ENCODE measurements around the gene GP2.
A peak's percentile ranks its signal among the peaks of the same experiment; 100 is the strongest.

Gene GP2

GRCh38 chr16:20302389-20302788 is 24.9 kb downstream of the GP2 start:
- DNase-seq, result no peak

- no peak for DNase-seq
These were observed 25.5 kb downstream of the GP2 start for GRCh38 chr16:20301840-20302239.

DNA sequence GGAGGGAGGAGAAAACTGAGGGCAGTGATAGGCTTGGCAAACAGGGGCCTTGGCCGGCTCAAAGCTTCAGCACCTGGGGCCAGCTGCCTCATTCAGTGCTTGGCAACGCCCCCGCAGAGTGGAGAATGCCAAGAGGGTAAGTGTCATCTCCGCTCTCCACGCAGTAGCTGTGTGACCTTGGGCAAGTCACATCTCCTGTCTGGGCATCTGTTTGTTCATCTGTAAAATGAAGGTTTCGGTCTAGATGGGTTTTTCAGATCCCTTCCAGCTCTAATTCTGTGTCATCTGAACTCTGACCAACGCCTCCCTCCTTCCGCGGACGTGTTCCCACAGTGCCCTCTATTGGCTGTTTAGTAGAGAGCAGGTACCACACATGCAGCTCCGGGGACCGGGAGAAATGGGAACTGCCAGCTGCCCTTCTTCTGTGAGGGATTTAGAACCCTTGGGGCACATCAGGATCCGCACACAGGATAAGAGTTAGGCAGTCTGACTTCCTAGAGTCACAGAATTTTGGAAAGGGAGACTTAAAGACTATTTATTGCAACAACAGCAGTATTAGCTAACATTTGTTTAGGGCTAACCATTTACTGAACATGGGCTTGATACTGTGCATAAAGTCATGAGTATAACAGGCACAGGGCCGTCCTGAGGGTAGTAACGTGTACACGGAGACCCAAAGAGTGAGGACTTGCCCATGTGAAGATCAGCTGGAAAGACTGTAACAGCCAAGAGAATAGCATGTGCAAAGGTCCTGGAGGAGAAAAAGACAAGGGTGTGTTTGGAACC is 26.8 kb downstream of the GP2 start:
- peak; percentile 75 for DNase-seq

DNA sequence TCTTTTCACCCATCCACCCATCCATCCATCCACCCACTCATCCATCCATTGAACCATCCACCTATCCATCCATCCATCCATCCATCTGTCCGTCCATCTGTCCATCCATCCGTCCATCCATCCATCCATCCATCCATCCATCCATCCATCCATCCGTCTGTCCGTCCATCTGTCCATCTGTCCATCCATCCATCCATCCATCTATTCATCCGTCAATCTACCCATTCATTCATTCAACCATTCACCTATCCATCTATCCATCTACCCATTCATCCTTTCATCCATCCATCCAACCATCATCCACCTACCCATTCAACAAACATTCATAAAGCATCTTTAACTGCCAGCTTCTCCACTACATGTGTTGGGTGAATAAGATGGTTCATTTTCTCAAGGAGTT is 28.9 kb downstream of the GP2 start:
- no peak for DNase-seq

DNA sequence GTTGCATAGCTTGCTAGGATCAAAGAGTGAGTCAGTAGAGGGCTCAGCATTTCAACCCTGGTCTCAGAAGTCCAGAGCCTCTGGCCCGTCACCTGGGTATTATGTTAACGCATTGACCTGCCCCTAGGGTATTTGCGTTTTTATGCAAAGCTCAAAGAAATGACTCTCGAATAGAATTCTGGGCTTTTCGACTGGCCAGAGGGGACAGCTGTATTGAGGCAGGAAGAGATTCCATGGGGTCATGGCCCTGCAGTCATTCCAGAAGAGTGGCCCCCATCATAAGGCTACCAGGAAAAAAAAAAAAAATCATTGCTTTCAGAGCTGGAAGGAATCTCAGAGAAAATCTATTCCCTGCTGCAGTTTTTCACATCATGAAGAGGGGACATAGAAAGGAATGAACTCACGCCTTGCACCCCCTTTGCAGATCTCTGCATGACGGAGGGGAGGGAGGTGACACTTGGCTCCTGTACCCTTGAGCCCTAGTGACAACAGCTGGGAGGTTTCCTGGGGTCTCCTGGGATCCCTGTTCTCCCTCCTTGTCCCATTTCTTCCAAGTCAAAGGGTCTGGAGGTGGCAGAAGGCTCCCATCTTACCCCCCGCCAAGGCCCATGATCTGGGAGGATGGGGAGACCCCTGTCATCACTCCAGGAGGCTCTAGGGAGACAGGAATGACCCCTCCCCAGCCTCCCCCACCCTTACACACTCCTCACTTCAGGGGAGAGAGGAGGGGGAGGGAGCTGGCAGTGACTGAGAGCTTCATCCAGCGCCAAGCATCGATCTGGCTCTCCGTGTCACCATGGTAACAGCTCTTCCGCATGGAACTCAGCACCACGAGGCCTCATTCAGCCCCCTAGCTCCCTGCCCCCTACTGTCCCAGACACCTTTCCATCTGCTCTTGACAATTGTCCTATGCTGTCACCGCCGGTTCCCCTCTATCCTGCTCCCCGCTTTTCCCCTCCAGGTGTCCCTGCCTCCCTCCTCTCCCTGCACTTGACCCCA is 35.8 kb downstream of the GP2 start:
- no peak for DNase-seq

DNA sequence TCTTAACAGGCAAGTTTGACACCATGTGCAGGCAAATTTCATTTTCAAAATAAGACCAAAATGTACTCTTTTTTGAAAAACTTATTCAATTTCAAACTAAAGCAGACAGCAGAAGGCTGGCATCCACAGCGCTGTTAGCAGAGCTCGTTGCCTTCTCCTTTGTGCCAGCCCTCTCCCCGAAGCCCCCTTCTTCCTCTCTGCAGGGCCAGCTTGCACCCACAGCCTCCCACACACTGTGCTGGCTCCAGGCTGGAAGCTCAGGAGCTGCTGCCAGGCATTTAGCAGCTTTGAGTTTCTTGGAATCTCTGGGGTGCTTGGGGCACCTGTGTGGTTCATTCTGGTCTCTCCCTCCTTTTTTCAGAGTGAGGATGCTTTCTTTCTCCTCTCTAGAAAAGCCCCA is 37.7 kb downstream of the GP2 start:
- DNase-seq, result no peak

- DNase-seq, result no peak
These were observed 41.3 kb downstream of the GP2 start for GRCh38 chr16:20285993-20286499.

DNA sequence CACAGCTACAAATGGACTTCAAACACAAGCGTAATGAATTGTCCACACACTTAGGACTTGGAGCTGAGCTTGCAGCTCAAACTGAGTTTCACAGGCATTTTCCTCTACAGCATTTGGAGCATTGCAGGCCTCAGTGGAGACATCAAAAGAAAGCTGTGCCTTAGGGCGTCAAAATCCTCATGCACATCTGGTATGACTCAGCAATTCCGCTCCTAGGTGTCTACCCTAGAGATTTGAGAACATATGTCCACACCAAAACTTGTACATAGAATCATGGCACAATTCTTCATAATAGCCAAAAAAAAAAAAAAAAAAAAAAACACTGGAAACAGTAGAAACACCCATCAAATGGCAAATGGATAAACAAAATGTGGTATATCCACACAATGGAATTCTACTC is 47.1 kb downstream of the GP2 start:
- DNase-seq, result no peak

DNA sequence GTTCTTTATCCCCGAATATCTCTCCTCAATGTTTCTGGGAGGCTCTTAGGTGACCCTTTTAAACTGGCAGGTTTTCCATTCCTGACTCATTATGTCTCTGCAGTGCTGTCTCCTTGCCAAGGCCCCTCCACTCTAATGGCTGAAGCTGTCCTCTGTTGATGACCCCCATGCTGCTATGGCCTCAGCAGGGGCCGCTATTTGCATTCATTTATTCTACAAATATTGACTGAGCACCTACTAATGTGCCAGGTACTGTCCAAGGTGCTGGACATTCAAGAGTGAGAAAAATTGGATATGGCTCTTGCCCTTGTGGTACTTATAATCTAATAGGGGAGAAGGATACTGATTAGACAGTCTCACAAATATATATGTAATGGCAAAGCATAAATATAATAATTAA is 55.4 kb downstream of the GP2 start:
- DNase-seq, result peak; percentile 7

DNA sequence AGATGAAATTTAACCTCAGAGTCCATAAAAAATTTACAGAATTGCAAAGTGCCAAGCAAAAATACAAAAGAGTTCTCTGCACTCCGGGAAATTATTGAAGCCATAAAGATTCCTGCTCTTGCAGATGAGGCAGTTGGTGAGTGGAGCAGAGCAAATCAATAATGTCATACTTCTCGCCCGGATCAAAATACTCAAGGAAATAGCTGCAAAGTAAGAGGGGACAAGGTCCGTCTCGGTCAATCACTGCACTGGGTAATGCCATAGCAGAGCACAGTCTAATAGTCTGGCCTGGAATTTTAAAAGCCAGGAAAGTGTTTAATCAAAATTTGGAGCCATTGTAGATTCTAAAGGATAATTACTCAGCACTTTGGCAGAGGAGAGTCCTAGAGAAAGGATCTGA is 58.9 kb downstream of the GP2 start:
- no peak for DNase-seq

DNA sequence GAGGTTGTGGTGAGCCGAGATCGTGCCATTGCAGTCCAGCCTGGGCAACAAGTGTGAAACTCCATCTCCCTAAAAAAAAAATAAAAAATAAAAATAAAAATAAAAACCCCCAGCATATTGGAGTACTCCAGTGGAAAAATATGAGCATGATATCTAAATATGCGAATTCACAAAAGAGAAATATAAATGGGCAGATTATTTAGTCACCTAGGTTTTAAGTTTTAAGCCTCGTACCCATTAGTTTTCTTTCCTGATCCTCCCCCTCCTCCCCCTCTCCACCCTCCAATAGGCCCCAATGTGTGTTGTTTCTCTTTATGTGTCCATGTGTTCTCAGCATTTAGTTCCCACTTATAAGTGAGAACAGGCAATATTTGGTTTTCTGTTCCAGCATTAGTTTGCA is 62.3 kb downstream of the GP2 start:
- no peak for DNase-seq

- no peak for DNase-seq
These were observed 64.0 kb downstream of the GP2 start for GRCh38 chr16:20263138-20263855.

DNA sequence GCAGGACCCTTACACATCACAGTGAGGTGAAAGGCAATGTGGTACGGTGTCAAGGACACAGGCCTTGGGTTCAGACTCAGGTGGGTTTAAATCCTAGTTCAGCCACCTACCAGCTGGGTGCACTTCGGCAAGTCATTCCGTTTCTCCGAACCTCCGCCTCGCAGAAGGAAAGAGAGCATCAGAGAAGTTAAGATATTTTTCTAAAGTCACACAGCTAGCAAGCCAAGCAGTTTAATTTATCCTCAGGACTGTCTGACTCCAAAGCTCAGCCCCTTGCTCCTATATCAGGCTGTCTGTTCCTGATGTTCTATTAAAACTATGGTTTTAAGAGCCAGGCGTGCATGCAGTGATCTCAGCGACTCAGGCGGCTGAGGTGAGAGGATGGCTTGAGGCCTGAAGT is 65.1 kb downstream of the GP2 start:
- no peak for DNase-seq

DNA sequence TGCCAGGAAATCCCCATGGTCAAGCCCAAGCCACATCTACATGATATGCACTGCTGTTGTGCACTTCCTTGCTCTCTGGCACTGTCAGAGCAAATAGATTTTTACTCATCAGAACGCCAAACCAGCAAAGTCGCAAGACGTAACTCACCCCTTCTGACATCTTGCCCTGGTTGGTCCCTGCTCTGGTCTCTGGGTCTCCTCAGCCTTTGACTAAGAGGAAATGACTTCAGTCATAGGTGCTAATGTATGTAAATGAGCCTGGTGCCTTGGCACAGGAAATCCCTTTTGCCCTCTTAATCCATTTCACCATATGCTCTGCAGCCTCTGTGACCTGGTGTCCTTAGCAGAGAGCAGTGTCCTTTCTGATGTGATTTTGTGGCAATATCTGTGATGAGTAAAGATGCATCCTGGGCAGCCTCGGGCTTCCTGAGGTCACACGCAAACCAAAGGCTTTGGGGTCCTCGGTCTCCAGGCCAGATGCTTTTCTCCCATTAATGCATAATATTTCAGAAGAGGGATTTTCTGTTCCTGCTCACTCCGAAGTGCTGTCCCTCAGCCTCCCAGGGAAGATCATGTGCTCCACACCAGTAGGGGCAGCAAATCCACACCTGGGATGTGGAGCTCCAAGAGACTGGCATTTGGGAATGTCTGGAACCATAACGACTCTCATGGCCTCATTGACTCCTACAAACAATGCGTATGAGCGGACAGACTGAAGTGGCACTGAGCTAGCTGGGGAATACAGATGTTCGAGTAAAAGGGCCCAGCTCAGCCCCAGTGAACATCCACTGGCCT is 66.9 kb downstream of the GP2 start:
- no peak for DNase-seq
